Measurements from ENCODE around the gene ELOVL3.

Gene ELOVL3

DNA sequence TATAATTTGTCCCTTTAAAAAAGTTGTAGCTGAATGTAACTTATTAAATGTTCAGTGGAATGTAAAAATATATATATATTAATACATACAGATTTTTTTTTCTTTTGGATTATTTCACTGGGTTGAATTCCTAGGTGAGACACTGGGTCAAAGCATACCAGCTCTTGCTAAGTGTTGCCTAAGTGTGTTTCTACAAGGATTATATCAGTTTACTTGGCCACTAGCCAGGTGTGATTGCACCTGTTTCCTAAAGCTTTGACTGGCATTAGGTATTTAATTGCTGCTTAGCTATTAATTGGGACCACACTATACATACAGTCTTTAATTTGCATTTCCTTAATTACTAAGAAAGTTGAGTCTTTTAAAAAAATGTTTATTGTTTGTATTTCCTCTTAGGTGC, 5.5 kb upstream of the ELOVL3 start:
- TF ChIP-seq, protein P1, sequence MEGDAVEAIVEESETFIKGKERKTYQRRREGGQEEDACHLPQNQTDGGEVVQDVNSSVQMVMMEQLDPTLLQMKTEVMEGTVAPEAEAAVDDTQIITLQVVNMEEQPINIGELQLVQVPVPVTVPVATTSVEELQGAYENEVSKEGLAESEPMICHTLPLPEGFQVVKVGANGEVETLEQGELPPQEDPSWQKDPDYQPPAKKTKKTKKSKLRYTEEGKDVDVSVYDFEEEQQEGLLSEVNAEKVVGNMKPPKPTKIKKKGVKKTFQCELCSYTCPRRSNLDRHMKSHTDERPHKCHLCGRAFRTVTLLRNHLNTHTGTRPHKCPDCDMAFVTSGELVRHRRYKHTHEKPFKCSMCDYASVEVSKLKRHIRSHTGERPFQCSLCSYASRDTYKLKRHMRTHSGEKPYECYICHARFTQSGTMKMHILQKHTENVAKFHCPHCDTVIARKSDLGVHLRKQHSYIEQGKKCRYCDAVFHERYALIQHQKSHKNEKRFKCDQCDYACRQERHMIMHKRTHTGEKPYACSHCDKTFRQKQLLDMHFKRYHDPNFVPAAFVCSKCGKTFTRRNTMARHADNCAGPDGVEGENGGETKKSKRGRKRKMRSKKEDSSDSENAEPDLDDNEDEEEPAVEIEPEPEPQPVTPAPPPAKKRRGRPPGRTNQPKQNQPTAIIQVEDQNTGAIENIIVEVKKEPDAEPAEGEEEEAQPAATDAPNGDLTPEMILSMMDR (IDR thresholded peaks at IDR 0.05) = no peak

DNA sequence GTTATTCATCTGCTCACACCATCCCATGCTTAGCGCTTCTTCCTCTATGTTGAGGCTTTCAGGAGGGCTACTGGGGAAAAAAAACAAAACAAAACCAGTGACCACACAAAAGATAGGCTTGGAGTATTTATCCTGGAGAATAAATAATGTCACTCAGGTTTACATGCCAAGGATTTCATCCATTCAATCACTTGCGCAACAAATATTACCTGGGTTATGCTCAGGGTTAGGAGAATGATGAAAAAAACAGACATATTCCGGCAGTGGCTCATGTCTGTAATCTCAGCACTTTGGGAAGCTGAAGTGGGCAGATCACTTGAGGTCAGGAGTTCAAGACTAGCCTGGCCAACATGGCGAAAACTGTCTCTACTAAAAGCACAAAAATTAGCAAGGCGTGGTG, 3.3 kb upstream of the ELOVL3 start:
- TF ChIP-seq, protein P1 (IDR thresholded peaks at IDR 0.05) = no peak

DNA sequence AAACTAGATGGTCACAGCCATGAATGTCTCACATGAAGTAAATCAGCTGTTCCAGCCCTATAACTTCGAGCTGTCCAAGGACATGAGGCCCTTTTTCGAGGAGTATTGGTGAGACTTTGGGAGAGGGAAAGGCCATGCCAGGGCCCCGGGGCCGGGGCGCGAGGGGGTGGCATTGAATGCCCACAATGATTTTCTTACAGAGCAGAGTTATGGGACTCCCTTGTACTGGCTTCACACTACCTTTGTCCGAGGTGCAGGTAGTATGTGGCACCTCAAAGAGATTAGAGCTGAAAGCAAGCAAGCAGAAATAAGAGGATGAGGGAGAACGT, 407 bp downstream of the ELOVL3 start:
- TF ChIP-seq, protein P1 (IDR thresholded peaks at IDR 0.05) = no peak

DNA sequence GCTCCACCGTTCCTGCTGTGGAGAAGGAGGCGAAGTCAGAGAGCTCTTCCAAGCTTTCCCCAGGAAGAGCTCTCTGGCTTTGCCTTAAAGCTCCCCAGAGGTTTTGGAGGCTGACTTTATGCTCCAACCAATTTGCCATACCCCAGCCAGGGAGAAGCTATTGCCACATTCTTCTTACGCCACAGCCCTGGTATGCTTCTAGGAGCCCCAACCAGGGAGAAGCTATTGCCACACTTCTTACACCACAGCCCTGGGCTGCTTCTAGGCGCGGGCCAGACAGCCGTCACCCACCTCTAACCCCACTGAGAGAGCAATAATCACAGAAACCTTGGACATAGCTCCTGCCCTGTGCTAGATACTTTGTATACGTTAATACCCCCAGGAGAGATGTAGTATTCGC, 951 bp downstream of the ELOVL3 start:
- TF ChIP-seq, protein P1 (IDR thresholded peaks at IDR 0.05) = no peak

DNA sequence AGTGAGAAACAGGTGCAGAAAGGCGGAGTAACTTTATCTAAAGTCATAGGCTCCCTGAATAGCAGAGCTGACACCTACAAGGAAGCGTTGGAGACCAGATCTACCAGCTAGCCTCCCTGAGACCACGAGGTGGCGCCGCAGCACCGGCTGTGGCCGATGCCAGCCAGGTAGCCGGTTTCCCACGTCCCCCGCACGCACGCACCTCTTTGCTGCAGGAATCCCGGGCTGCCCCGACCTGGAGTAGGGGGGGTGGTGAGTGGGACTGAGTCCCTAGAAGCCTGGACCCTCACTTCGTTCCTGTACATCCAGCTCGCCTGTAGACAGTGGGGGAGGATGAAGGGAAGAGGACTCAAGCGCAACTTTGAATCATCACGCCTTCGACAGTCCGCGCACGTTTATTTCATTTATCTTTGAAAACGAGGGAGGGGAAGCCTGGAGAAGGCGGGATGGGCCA, 3.7 kb downstream of the ELOVL3 start:
- TF ChIP-seq, protein P1 (IDR thresholded peaks at IDR 0.05) = peak; percentile 92

DNA sequence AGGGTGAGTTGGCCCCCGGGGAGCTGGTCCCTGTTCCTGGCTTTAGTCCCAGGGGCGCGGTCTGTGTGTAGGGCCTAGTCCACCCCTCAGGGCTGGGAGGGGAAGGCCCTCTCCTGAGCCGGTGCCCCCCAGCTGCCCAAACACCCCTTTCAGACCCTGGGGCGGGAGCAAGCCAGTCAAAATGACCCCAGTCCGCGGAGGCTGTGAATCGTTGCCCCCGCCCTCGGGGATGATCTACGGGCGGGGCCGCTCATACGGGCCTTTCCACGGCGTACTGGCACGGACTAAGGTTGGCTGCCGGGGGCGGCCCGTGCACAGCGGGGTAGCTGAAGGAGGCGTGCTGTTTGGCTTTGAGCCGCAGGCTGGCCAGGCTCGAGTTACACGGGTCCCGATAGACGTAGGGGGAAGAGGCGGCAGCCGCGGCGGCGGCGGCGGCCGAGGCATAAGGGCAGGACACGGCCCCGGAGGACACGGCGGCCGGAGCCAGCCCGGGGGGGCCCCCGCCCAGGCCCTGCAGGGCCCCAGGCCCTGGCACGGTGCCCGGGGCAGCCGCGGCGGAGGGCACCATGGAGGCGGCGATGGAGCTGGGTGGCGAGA, 4.3 kb downstream of the ELOVL3 start:
- TF ChIP-seq, protein P1 (IDR thresholded peaks at IDR 0.05) = no peak

DNA sequence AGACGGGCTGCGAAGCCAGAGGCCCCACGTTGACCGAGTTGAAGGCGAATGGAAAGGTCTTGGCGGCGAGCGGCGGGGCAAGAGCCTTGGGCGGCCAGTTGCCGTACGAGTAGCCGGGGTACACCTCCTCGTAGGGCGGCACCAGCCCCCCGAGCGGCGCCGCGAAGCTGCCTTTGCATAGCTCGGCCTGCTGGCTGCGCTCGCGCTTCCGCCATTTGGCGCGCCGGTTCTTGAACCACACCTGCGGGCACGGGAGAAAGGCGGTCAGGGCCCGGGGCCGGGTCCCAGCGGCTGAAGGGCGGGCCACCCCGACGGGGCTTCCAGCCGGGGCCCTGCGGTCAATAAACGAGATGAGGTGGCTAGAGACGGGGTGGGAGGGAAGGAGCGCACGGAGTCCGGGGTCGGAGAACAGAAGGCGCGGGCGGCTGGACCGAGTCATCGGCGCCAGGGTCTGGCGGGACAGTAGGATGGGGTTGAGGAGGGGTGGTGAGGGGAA, 4.8 kb downstream of the ELOVL3 start:
- TF ChIP-seq, protein P1 (IDR thresholded peaks at IDR 0.05) = no peak
